Measurements from ENCODE around the gene THOC6. TPM values are rescaled to one million over a fixed set of nuclear protein-coding genes. Genes with fewer than 3 reads are reported as not detected.
A peak's percentile ranks its signal among the peaks of the same experiment; 100 is the strongest.

The THOC6 gene
- total RNA-seq, 1 experiment from 2014 or later: 30.3 TPM

DNA sequence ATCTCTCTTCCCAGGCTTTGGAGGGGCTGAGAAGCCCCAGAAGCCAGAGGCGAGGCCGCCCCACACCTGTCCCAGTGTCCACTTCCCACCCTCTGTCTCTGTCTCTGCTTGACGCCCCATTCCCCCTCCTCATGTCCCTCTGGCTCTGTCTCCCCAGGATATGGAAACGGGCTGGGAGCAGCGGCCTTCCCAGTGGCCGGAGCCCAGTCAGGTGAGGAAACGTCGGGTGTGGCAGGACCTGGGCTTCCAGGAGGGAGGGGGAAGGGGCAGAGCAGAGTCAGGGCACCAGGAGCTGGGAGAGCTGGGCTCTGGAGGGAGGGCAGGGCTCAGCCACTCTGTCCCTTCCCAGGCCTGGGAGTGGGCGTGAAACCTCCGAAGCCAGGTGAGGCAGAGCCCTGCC lies 32.9 kb upstream of the THOC6 start:
- DNase-seq (ENCODE audit: extremely low read depth, low read depth): no peak

DNA sequence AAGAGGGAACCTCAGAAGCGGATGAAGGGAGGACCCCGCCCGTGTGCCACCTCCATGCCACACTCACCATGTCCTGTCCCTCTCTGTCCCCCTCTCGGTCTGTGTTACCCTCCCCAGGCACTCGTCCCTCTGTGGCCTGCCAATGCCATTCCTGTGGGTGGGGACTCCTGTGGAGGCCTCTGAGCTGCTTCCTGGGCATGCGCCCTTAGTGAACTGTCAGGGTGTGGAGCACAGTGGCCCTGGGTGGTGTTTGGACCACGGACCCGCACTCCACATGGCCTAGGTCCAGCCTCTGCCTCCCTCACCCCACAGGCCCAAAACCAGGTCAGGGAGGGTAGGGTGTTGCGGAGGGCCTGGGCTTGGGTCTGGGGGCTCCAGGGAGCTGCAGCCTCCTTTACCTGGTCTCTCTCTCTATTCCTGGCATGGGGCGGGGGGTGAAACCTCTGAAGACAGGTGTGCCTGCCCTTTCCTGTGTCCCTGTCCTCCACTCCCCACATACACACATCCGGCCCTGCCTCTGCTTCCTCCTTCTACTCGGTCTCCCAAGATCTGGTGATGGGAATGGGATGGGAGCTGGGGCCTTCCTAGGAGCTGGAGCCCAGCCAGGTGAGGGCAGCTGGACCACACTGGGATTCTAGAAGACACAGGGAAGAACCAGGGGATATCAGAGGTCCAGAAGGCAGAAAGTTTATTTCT lies 32.1 kb upstream of the THOC6 start:
- DNase-seq (ENCODE audit: extremely low read depth, low read depth): no peak

DNA sequence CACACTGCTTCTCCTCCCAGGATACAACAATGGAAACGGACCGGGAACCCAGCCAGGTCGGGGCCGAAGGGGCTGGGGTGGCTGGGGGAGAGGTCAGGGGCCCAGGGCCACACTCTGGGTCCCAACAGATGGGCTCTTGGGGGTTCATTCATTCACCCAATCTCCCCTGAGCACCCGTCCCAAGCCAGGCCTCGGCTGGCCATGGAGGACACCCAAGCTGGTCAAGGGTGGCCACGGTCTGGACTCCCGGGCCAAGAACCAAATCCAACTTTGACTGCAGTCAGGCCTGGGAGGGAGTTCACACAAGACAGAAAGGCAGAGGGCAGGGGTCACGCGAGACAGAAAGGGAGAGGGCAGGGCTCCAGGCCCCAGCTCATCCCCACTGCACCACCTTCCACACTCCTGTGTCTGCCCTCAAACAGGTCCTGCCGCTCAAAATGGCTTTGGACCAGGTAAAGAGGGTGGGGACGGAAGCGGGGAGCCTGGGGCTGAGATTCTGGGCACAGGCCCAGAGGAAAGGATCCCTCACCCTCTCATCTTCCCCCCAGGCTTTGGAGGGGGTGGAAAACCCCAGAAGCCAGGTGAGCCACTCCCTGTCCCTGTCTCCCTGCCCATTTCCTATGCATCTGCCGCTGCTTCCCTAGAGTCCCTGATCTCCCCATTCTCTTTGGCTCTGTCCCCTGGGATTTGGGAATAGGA lies 31.3 kb upstream of the THOC6 start:
- no peak for DNase-seq (ENCODE audit: extremely low read depth, low read depth)

DNA sequence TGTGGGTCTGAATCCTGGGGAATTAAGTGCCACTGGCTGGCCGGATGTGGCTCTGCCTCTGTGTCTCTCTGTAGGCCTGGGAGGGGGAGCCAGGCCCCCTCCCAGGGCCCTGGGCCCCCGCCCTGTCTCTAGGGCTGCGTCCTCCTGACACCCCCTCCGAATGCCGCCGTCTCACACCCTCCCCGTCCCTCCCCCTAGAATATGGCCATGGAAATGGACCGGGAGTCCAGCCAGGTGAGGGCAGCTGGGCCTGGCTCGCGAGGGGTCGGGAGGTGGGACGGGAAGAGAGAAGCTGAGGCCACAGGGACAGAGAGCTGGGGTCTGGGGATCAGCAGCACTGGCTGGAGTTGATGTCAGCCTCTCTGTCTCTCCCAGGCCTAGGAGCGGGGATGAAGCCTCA lies 27.5 kb upstream of the THOC6 start:
- DNase-seq (ENCODE audit: extremely low read depth, low read depth): no peak

DNA sequence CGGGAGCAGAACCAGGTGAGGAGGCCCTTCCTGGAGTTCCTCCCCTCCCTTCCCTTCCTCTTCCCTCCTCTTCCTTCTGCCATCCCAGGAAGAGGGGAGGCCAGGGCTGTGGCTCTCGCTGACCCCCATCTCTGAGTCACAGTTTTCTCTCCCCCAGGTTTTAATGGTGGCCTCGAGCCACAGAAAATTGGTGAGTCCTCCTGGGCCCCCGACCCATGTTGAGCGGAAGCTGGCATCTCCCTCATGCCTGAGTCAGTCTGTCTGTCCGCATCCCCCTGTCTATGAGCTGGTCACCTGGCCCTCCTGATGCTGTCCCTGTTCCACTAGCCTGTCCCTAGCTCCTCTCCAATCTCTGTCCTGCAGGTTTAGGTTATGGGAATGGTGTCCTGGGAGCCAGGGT lies 23.9 kb upstream of the THOC6 start:
- no peak for DNase-seq (ENCODE audit: extremely low read depth, low read depth)

DNA sequence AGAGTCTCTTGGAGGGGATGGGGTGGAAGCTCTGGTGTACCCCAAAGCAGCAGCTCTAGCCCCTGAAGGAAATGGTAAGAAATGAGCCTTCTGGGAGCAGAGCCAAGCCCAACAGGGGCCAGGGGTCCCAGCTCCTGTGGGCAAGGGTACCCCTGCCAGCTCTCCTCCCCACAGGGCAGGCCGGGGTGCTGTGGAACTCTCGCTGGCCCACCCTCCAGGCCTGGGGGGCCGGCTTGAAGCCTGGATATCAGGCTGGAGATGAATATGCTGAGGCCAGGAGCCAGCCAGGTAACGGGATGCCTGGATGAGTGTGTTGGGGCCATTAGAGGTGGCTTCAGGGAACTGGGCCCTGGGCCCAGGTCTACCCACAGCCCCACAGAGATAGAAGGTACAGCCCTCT lies 23.3 kb upstream of the THOC6 start:
- DNase-seq (ENCODE audit: extremely low read depth, low read depth): no peak

DNA sequence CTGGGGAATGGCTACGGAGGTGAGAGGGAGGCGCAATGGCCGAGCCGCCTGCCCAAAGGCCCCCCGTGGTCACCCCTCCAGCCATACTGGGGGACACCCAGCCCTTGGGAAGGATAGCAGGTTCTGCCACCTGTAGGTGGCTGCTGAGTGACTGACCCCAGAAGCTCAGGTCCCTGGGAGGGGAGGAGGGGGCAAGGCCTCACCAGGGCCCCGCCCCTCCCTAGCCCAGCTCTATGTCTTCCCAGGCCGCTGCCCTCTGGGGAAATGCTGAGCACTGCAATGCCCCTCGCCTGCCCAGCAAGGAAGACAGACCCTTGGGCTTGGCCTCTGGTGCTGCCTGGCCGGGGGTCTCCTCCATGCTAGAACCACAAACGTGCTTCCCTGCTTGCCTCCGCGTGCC lies 22.5 kb upstream of the THOC6 start:
- no peak for DNase-seq (ENCODE audit: extremely low read depth, low read depth)

DNA sequence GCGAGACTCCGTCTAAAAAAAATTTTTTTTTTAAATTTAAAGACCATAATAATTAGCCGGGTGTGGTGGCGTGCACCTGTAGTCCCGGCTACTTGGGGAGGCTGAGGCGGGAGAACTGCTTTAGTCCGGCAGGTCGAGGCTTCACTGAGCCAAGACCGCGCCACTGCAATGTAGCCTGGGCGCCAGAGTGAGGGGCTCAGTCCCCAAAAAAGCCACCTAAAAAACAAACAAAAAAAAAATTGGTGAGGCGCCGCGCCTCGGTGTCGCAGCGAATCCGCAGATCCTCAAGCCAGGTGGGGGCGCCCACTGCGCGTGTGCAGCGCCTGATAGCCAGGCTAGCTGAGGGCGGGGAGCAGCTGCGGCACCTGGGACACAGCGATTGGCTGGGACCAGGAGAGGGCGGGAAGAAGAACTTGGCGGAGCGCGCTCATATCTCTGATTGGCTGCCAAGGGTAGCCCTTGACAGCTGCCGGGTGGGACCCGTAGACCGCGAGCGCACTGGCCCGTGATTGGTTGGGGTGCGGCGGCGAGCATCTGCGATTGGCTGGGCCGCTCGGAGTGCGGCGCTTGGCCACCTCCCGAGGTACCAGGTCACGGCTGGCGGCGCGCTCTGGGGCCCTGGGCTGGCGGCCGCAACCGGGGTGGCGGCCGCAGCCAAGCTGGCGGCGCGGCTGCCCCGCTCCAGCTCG lies 20.1 kb upstream of the THOC6 start:
- peak; percentile 99 for DNase-seq (ENCODE audit: extremely low read depth, low read depth)

DNA sequence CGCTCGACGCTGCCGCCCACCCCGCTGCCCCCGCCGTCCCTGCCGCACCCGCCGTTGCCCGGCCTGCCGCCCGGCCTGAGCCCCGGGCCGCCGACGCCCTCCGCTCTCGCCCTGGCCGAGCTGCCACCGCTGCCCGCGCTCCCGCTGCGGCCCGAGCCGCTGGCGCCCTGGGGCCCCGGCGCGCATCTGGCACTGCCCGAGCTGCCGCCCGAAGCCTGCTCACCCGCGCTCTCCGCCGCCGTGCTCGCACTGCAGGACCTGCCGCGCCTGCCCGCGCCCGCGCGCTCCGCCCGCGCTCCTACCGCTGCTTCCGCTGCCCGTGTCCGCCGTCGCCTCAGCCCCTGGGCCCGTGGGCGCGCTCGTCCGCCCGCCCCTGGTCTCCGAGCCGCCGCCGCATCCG lies 19.5 kb upstream of the THOC6 start:
- DNase-seq (ENCODE audit: extremely low read depth, low read depth): no peak

DNA sequence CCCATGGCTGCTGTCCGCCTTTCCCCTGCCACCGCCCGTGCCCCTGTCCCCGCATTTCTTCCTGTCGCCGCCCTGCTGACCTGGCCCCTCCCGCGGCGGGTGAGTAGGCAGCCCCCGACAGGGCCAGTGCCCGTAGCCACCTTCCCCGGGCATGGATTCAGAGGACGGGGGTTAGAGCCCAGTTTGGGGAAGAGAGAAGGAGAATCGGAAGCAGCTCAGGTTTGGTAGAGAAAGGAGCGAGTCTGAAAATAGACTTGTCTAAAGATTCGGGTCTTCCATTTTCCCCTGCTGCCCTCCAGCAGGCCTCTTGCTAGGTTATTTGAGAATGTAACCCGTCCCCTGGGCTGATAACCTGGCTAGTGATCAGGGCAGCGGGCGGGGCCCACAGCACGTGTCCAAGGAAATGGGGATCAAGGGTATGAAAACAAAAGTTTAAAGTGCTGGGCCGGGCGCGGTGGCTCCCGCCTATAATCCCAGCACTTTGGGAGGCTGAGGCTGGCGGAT lies 19.0 kb upstream of the THOC6 start:
- DNase-seq (ENCODE audit: extremely low read depth, low read depth): no peak

DNA sequence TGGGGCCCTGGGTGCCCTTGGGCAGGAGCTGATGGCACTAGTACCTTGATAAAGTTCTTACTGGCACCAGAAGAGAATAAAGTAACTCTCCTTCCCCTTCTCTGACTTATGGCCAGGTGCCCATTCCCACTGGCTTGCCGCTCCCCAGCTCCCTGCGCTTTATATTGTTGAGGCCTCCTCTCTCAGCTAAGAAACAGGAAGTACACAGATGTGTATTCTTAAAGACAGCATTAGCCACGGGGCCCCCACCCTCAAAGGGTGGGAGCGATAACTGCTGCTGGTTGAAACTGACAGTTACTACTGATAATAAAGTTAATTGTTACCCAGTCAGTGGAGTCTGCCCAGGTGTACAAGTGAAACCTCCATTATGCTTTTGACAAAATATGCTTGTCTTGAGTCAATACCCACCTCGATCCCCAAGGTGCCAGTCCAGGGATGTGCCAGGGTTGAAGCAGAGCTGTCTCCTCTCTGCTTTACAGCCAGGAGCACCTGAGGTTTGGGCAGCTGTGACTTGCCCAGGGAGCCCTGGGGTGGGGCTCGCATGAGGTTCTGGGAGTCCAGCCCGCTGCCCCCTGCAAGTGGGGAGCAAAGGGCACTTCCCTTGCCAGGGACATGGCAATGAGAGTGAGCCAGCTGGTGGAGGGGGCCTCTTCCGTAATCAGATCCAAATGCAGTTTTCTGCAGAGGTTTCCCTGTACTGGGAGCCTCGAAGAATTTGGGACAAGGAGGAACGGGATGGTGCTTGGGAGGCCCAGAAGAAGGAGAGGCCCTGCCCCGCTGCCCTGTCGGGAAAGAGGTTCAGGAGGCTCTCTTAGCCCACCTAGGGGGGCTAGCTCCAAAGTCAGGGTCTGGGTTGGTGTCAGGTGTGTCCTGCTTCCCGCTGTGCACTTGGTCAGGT lies 16.5 kb upstream of the THOC6 start:
- no peak for DNase-seq (ENCODE audit: extremely low read depth, low read depth)

DNA sequence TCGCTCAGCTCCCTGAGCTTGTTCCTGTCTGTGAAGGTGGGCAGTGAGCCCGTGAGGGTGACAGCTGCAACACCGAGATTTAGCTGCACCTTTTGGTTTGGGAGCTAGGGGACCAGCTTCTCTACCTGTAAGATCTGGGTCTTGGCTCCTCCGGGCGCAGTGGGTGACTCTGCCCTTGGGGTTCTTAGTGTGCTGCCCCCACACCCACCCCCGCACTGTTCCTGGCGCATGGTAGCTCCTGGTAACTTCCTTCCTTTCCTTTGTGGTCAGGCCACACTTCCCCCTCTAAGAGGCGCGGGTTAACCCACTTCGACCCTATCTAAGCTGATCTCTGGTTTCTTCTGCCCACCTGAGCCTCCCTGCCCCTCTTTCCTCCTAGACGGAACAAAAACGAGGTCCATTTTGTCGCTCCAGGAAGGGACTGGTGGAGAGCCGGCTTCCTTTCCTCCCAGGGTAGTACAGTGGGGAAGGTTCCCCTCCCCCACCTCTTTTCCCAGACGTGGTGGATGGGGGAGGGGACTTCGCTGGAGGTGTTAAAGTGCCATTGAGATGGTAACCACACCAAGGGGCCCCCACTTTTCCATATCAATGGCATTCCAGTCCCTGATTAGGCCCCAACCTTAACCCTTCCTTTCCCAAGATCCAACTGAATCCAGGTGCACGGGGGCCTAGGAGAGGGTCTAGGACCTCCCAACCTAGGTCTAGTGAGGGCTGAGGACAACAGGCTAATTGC lies 15.7 kb upstream of the THOC6 start:
- DNase-seq (ENCODE audit: extremely low read depth, low read depth): no peak

DNA sequence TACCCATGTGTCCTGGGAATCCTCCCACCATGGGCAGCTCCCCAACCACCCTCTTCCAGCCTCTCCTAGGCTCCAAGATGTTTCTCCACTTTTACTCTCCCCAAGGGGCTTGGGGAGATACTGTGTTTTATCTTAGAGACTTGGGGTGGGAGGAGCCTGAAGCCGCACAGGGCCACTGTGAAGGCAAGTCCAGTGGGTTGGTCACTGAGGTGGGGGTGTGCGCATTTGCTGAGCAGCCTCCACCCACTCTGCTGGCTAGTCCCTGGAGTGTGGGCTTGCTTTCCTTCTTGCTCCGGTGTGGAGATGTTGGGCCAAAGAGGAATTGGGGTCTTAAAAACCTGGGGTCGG lies 15.2 kb upstream of the THOC6 start:
- DNase-seq (ENCODE audit: extremely low read depth, low read depth): no peak

DNA sequence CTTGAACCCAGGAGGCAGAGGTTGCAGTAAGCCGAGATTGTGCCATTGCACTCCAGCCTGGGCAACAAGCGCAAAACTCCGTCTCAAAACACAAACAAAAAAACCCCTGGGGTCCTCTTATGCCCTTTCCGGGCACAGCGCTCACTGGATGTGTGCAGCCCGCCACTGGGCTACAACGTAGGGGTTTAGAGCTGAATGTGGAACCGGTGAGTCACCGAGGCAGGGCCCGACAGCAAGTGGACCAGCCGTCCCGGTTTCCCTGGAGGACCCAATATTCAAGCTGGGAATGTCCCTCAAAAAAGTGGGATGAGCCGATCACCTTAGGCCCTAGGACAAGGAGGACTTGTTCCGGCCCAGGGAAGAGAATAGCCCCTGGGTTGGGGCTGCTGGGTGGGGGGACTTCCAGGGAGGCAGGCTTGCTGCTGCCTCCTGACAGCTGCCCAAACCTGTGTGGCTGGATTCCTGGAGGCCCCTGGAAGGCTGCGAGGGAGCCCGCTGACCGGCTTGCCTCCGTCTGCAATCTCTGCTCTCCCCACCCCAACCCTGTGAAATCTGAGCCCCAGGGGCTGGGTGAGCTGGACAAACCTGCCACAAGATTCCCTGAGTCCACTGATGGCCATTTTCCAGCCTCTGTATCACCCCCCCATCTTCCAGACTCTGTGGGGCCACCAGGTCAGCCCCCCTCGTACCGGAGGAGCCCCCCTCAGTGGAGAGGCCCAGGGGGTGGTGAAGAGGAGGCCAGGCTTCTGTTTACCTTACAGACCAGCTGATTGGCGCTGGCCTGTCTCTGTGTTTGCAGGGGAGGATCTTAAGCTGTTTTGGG lies 14.1 kb upstream of the THOC6 start:
- DNase-seq (ENCODE audit: extremely low read depth, low read depth): no peak

DNA sequence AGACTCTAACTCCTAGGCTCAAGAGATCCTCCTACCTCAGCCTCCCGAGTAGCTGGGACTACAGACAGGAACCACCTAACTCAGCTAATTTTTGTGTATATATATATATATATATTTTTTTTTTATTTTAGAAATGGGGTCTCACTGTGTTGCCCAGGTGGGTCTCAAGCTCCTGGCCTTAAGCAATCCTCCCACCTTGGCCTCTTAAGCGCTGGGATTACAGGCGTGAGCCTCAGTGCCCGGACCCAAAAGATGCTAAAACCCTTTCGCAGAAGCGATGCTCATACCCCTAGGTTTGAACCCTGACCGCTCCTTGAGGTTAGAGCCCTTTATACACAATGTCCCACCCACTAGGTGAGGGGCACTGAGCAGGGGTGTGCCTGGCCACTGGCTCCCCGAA lies 13.3 kb upstream of the THOC6 start:
- DNase-seq (ENCODE audit: extremely low read depth, low read depth): no peak

DNA sequence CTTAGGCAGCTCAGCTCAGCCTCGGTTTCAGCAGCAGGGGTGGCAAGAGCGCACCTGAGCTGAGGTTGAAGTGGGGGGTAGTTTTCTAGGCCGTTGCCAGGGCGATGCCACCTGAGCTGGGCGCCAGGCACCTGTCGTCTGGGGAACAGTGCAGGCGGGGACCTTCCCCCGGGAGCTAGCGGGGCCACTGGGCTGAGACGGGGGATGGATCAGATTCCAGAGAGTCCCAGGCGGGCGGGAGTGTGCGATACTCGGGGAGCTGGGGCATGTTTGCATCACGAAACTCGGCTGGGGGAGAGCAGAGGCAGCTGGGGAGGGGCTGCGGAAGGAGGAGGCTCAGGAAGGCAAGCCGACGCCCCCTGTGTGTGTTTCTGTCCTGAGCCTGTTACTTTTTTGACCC lies 11.6 kb upstream of the THOC6 start:
- no peak for DNase-seq (ENCODE audit: extremely low read depth, low read depth)

DNA sequence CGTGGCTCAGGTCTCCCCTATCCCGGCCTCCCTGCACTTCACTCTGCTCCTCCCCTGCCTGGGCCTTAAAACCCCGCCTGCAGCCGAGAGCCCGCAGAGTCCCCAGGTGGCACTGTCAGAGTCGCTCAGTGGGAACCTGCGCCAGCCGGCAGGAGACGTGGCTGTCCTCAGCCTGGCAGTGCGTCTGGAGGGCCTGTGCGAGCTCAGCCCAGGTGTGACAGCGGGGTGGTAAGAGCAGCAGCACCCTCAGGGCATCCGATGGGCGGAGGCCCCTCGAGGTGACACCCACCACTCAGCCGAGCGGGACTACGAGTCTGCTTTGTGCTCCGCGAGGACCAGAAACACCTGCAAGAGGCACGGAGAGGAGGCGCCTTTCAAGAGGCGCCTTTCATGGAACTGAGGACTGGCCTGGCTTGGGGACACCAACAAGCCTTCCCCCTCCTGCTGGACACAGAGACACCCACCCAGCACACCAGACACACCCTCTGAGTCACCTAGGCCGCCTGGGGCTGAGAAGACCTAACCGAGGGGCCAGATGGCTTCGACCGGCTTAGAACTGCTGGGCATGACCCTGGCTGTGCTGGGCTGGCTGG lies 10.9 kb upstream of the THOC6 start, which contains the start of gene CLDN9:
TSS of gene CLDN9 (plus strand) at position 96 of the 593 bp plus-strand sequence. CDS start at position 536, 440 bp downstream.
- no peak for DNase-seq (ENCODE audit: extremely low read depth, low read depth)

DNA sequence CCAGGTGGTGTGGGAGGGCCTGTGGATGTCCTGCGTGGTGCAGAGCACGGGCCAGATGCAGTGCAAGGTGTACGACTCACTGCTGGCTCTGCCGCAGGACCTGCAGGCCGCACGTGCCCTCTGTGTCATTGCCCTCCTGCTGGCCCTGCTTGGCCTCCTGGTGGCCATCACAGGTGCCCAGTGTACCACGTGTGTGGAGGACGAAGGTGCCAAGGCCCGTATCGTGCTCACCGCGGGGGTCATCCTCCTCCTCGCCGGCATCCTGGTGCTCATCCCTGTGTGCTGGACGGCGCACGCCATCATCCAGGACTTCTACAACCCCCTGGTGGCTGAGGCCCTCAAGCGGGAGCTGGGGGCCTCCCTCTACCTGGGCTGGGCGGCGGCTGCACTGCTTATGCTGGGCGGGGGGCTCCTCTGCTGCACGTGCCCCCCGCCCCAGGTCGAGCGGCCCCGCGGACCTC lies 10.3 kb upstream of the THOC6 start:
- no peak for DNase-seq (ENCODE audit: extremely low read depth, low read depth)
